ENCODE data around the gene SETMAR.

SETMAR gene

GRCh38 chr3:4309491-4310128 is 6.4 kb downstream of the SETMAR start:
- no peak for TF ChIP-seq EZH2phosphoT487 (IDR thresholded peaks at IDR 0.05; ENCODE audit: low read depth)
- TF ChIP-seq, protein P1, sequence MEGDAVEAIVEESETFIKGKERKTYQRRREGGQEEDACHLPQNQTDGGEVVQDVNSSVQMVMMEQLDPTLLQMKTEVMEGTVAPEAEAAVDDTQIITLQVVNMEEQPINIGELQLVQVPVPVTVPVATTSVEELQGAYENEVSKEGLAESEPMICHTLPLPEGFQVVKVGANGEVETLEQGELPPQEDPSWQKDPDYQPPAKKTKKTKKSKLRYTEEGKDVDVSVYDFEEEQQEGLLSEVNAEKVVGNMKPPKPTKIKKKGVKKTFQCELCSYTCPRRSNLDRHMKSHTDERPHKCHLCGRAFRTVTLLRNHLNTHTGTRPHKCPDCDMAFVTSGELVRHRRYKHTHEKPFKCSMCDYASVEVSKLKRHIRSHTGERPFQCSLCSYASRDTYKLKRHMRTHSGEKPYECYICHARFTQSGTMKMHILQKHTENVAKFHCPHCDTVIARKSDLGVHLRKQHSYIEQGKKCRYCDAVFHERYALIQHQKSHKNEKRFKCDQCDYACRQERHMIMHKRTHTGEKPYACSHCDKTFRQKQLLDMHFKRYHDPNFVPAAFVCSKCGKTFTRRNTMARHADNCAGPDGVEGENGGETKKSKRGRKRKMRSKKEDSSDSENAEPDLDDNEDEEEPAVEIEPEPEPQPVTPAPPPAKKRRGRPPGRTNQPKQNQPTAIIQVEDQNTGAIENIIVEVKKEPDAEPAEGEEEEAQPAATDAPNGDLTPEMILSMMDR (IDR thresholded peaks at IDR 0.05; ENCODE audit: low read depth, low read length): no peak
- Histone ChIP-seq H2AFZ (ENCODE audit: low read depth, low read length) (no peak overlapping the region), H3K9me3 (ENCODE audit: insufficient read depth, low read length) (no peaks in the 10 kb centered on the region), H4K20me1 (ENCODE audit: insufficient read depth, low read length) (no peaks in the 10 kb centered on the region), H3K4me1 (ENCODE audit: low read length) (no peaks in the 10 kb centered on the region), H3K27me3 (ENCODE audit: low read depth, low read length) (no peaks in the 10 kb centered on the region), H3K36me3 (replicated peaks; ENCODE audit: low read depth, low read length) (no peaks in the 10 kb centered on the region), H3K79me2 (ENCODE audit: low read length) (no peaks in the 10 kb centered on the region), H3K27ac (ENCODE audit: low read length) (no peak overlapping the region), H3K9ac (ENCODE audit: low read length) (no peak overlapping the region), H3K4me3 (ENCODE audit: low read length) (no peak overlapping the region), H3K4me2 (ENCODE audit: low read length) (no peak overlapping the region)

GRCh38 chr3:4310971-4311370 is 7.8 kb downstream of the SETMAR start:
- no peak overlapping the region for H3K4me3 ChIP-seq (ENCODE audit: low read length)
- no peak overlapping the region for H2AFZ ChIP-seq (ENCODE audit: low read depth, low read length)
- no peaks in the 10 kb centered on the region for H3K27me3 ChIP-seq (ENCODE audit: low read depth, low read length)
- no peaks in the 10 kb centered on the region for H3K36me3 ChIP-seq (replicated peaks; ENCODE audit: low read depth, low read length)
- no peaks in the 10 kb centered on the region for H3K9me3 ChIP-seq (ENCODE audit: insufficient read depth, low read length)
- H3K27ac ChIP-seq (ENCODE audit: low read length): no peak overlapping the region
- no peak overlapping the region for H3K4me2 ChIP-seq (ENCODE audit: low read length)
- no peak overlapping the region for H3K9ac ChIP-seq (ENCODE audit: low read length)
- TF ChIP-seq EZH2phosphoT487 (IDR thresholded peaks at IDR 0.05; ENCODE audit: low read depth): no peak
- TF ChIP-seq, protein P1 (IDR thresholded peaks at IDR 0.05; ENCODE audit: low read depth, low read length): no peak
- no peaks in the 10 kb centered on the region for H4K20me1 ChIP-seq (ENCODE audit: insufficient read depth, low read length)
- no peaks in the 10 kb centered on the region for H3K4me1 ChIP-seq (ENCODE audit: low read length)
- H3K79me2 ChIP-seq (ENCODE audit: low read length): no peaks in the 10 kb centered on the region

DNA sequence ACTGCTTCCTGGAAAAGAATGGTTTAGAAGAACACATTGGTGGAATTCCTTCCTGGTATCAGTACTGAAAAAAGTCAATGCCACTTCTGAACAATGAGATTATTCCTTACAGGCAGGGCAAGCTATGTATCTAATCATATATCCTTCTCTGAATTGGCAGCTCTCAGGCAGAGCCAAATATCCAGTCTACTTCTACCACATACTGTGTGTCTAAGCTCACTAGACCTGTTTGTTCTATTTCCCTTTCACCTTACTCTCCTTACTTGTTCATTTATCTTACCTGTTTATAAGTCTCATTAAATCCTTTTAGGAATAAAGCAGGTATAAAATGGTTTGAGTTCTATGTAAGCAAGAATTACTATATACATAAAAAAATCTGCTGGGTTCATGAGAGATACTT is 8.3 kb downstream of the SETMAR start:
- no peak overlapping the region for H3K9ac ChIP-seq (ENCODE audit: low read length)
- no peak overlapping the region for H3K4me2 ChIP-seq (ENCODE audit: low read length)
- no peaks in the 10 kb centered on the region for H3K36me3 ChIP-seq (replicated peaks; ENCODE audit: low read depth, low read length)
- no peaks in the 10 kb centered on the region for H3K79me2 ChIP-seq (ENCODE audit: low read length)
- TF ChIP-seq EZH2phosphoT487 (IDR thresholded peaks at IDR 0.05; ENCODE audit: low read depth): no peak
- TF ChIP-seq, protein P1 (IDR thresholded peaks at IDR 0.05; ENCODE audit: low read depth, low read length): no peak
- no peaks in the 10 kb centered on the region for H3K9me3 ChIP-seq (ENCODE audit: insufficient read depth, low read length)
- no peaks in the 10 kb centered on the region for H3K4me1 ChIP-seq (ENCODE audit: low read length)
- H3K27me3 ChIP-seq (ENCODE audit: low read depth, low read length): no peaks in the 10 kb centered on the region
- no peak overlapping the region for H3K4me3 ChIP-seq (ENCODE audit: low read length)
- H3K27ac ChIP-seq (ENCODE audit: low read length): no peak overlapping the region
- H2AFZ ChIP-seq (ENCODE audit: low read depth, low read length): no peak overlapping the region
- H4K20me1 ChIP-seq (ENCODE audit: insufficient read depth, low read length): no peaks in the 10 kb centered on the region

DNA sequence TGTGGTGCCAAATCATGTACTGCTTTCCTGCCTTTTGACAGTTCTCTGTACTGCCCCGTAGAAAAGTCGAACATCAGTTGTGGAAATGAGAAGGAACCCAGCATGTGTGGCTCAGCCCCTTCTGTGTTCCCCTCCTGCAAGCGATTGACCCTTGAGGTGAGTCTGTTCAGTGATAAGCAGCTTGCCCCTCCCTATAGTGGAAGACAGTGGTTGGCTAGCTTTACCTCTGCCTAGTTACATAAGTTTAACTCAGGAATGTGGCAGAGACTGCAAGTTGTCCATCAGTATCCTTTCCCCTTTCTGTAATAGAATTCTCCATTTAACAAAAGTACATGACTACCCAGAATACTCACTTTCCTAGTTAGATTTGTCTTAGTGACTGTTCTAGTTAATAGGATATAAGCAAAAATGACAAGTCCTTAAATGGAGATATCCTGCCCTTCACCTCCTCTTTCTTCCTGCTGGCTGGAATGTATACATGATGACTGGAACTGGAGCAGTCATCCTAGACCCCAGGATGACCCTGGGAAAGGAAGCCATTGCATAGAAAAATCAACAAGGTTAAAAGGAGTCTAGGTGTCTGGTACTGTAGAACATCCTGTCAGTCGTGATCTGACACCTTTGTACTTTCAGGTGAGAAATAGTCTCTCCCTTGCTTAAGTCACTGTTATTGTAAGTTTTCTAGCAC is 10.6 kb downstream of the SETMAR start:
- TF ChIP-seq, protein P1 (IDR thresholded peaks at IDR 0.05; ENCODE audit: low read depth, low read length): no peak
- no peak for TF ChIP-seq EZH2phosphoT487 (IDR thresholded peaks at IDR 0.05; ENCODE audit: low read depth)

More for the DNA sequence above, 10.6 kb downstream of the SETMAR start:
- Histone ChIP-seq H3K4me3 (ENCODE audit: low read length) (no peak overlapping the region), H4K20me1 (ENCODE audit: insufficient read depth, low read length) (no peaks in the 10 kb centered on the region), H3K27me3 (ENCODE audit: low read depth, low read length) (no peaks in the 10 kb centered on the region), H3K36me3 (replicated peaks; ENCODE audit: low read depth, low read length) (no peaks in the 10 kb centered on the region), H3K79me2 (ENCODE audit: low read length) (no peaks in the 10 kb centered on the region), H3K9ac (ENCODE audit: low read length) (no peak overlapping the region), H3K4me1 (ENCODE audit: low read length) (no peaks in the 10 kb centered on the region), H3K27ac (ENCODE audit: low read length) (no peak overlapping the region), H3K4me2 (ENCODE audit: low read length) (no peak overlapping the region), H2AFZ (ENCODE audit: low read depth, low read length) (no peak overlapping the region), H3K9me3 (ENCODE audit: insufficient read depth, low read length) (no peaks in the 10 kb centered on the region)
